Activated T-cell treated with anti-CD3 and anti-CD28 coated beads, Interleukin-2, amount 50 U/mL, for 1 hour (primary cell): ENCODE data around the gene ARHGEF33.

Experiments
- DNase-seq: peaks from one replicate; pipeline ENCODE4 v3.0.0-alpha.2; 2020

The ARHGEF33 gene

GRCh38 chr2:39020383-39020782, 130.7 kb downstream of the ARHGEF33 start:
- no peak for DNase-seq

GRCh38 chr2:39022642-39023235, 133.1 kb downstream of the ARHGEF33 start:
- no peak for DNase-seq

GRCh38 chr2:39023649-39024048, 134.0 kb downstream of the ARHGEF33 start:
- no peak for DNase-seq

GRCh38 chr2:39024833-39025232, 135.2 kb downstream of the ARHGEF33 start:
- no peak for DNase-seq
